SK-N-SH treated with all-trans-retinoic acid at 6 μM for 48 hours (cell line): ENCODE measurements around the gene SNX18.

ENCODE experiments used
- GLIS3 ChIP-seq: fragments of 250-450 bp; sonication (Bioruptor Pico); IDR thresholded peaks from 2 replicates; pipeline ENCODE4 v1.5.0; 2020; ENCODE audit warnings: mild to moderate bottlenecking, moderate library complexity
- POU6F1 ChIP-seq: fragments of 250-450 bp; sonication (Bioruptor Pico); IDR thresholded peaks from 2 replicates; pipeline ENCODE4 v1.8.0; 2021; ENCODE audit warnings: low read depth, mild to moderate bottlenecking, moderate library complexity, borderline replicate concordance
- PPARA ChIP-seq: fragments of 250-450 bp; sonication (Bioruptor Pico); IDR thresholded peaks from 2 replicates; pipeline ENCODE4 v1.5.0; 2020; ENCODE audit warnings: mild to moderate bottlenecking, borderline replicate concordance
- TOX ChIP-seq: fragments of 250-450 bp; sonication (Bioruptor Pico); IDR thresholded peaks from 2 replicates; pipeline ENCODE4 v1.8.0; 2021; ENCODE audit warnings: mild to moderate bottlenecking, moderate library complexity, borderline replicate concordance
- ZNF565 ChIP-seq: fragments of 450-650 bp; formaldehyde crosslinking; conservative IDR thresholded peaks from 2 replicates; pipeline ENCODE4 v1.5.0; 2020; ENCODE audit warnings: low read depth, mild to moderate bottlenecking, moderate library complexity
- ZNF70 ChIP-seq: fragments of 450-650 bp; formaldehyde crosslinking; IDR thresholded peaks from 2 replicates; pipeline ENCODE4 v1.5.0; 2020; ENCODE audit warnings: mild to moderate bottlenecking, moderate library complexity

DNA sequence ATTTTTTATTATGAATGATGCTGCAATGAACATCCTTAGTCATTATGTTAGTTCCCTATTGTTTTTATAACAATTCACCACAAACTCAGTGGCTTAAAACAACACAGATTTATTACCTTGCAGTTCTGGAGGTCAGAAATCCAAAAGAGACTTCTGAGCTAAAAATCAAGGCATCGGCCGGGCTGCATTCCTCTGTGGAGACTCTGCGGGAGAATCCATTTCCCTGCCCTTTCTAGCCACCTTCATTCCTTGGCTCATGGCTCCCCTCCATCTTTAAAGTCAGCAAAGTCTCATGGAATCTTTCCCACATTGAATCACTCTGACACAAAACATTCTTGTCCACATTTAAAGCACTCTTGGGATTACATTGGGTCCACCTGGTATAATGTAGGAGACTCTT is 38.6 kb downstream of the SNX18 start:
- no peak for TF ChIP-seq GLIS3
- no peak for TF ChIP-seq PPARA (CRISPR knock-in tag)
- no peak for TF ChIP-seq ZNF70 (CRISPR knock-in tag)
- no peak for TF ChIP-seq ZNF565
- no peak for TF ChIP-seq TOX
- no peak for TF ChIP-seq POU6F1 (CRISPR knock-in tag)
